ENCODE data around the gene ZNF511.

DNA sequence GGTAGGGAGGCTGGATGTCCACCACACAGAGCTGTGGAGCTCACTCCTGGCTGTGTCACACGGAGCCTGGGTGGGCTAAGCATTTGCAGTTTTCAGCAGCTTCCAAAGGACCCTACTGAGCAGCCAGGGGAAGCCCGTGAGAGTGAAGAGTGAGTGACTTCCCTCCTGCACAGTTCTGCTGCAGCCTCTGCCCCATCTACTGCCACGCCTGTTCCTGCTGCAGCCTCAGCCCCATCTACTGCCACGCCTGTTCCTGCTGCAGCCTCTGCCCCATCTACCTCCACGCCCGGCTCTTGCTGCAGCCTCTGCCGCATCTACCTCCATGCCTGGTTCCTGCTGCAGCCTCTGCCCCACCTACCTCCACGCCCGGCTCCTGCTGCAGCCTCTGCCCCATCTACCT lies 44.3 kb upstream of the ZNF511 start:
- TF ChIP-seq POLR2A (IDR thresholded peaks at IDR 0.05; ENCODE audit: low read length) = no peak
- no peak for TF ChIP-seq GATA1 (IDR thresholded peaks at IDR 0.05; ENCODE audit: low read depth, low read length)
